ENCODE measurements around the gene TLE5. TPM values are rescaled to one million over a fixed set of nuclear protein-coding genes. Genes with fewer than 3 reads are reported as not detected.

Gene TLE5
- total and polyA plus RNA-seq, 2 of the 4 experiments (the other 2 are of a cell fraction) = 119 to 407 TPM

- in situ Hi-C loops (cut with MboI; ENCODE audit: low sequenced_read_pairs) = no loop called here
- H3K4me2 ChIP-seq (ENCODE audit: low read depth, low read length) = peak overlapping the region; percentile 90
- TF ChIP-seq FOS (IDR thresholded peaks at IDR 0.05; ENCODE audit: low read depth, low read length) = no peak
- peak; percentile 44; the same call in 1 of the 2 replicates for TF ChIP-seq MAZ (IDR thresholded peaks at IDR 0.05; ENCODE audit: borderline replicate concordance, low read depth, low read length)
- TF ChIP-seq CHD1 (IDR thresholded peaks at IDR 0.05; ENCODE audit: low read depth, low read length) = no peak
- TF ChIP-seq MXI1 (IDR thresholded peaks at IDR 0.05; ENCODE audit: borderline replicate concordance, low read depth, low read length) = peak; percentile 26; the same call in 1 of the 2 replicates
- no peak for TF ChIP-seq POLR2A (IDR thresholded peaks at IDR 0.05; ENCODE audit: low read depth, low read length)
- no peak for TF ChIP-seq MAFK (IDR thresholded peaks at IDR 0.05; ENCODE audit: low read depth, low read length)
- no peak for TF ChIP-seq NFE2L2 (IDR thresholded peaks at IDR 0.05; ENCODE audit: low read depth, low read length)
- TF ChIP-seq RAD21 (IDR thresholded peaks at IDR 0.05; ENCODE audit: low read length) = peak; percentile 77
- TF ChIP-seq CEBPB (IDR thresholded peaks at IDR 0.05; ENCODE audit: low read depth, low read length) = no peak
- TF ChIP-seq RFX5 (IDR thresholded peaks at IDR 0.05; ENCODE audit: low read depth, low read length) = no peak
- TF ChIP-seq RCOR1 (IDR thresholded peaks at IDR 0.05; ENCODE audit: insufficient replicate concordance, low read length) = no peak
- no peak for TF ChIP-seq ELK1 (IDR thresholded peaks at IDR 0.05; ENCODE audit: borderline replicate concordance, low read depth, low read length)
- TF ChIP-seq BHLHE40 (IDR thresholded peaks at IDR 0.05; ENCODE audit: low read depth, low read length) = peak; percentile 71
- TF ChIP-seq USF2 (IDR thresholded peaks at IDR 0.05; ENCODE audit: low read depth, low read length) = no peak; the same call in 1 of the 2 replicates
Measured at GRCh38 chr19:3075605-3076431, 13.5 kb upstream of the TLE5 start.

More at GRCh38 chr19:3075605-3076431, 13.5 kb upstream of the TLE5 start:
- no peak overlapping the region for H2BK20ac ChIP-seq (ENCODE audit: low read depth, low read length)
- ChIA-PET POLR2A (ENCODE audit: unreplicated experiment) (no interaction called here), CTCF (interaction anchor here (0.6 to 0.8 kb wide), 4 partner anchors 12 to 86 kb away, joined by 3 to 5 read pairs (median 4); no protein-coding TSS in a partner anchor)
- H2BK120ac ChIP-seq (ENCODE audit: low read depth, low read length) = no peak overlapping the region
- intact Hi-C loops (cut with micrococcal nuclease) (loop anchor here (1.0 kb wide), 1 partner anchor 87 kb away; no protein-coding TSS in a partner anchor), dilution Hi-C loops (cut with HindIII; ENCODE audit: low sequenced_read_pairs, unreplicated experiment) (no loop called here)
- H4K8ac ChIP-seq (ENCODE audit: low read depth in 2 of 2, low read length in 2 of 2) = peak overlapping the region in 1 of 2 experiments; percentile 79; a peak in 1 of 4 replicates
- no peak overlapping the region for H2BK15ac ChIP-seq (ENCODE audit: low read depth, low read length)
- WGBS, 2 experiments (ENCODE audit: extremely low coverage in 2 of 2, insufficient read length in 1 of 2) = 4% methylated on average over 20 of the region's 41 CpGs; no CpG with 5 or more reads in 1 of the 2 experiments
- H3K14ac ChIP-seq (replicated peaks; ENCODE audit: low read depth, low read length) = no peak overlapping the region; the same call in 1 of the 2 replicates
- H4K20me1 ChIP-seq (ENCODE audit: insufficient read depth, low read length) = no peaks in the 10 kb centered on the region
- H3K4me3 ChIP-seq (ENCODE audit: insufficient read depth, low read depth, low read length) = peak overlapping the region; percentile 20; the same call in 1 of the 2 replicates
- H2AFZ ChIP-seq (replicated peaks; ENCODE audit: low read length, poor library complexity) = peak overlapping the region; percentile 91
- no peak overlapping the region; the same call in 1 of the 2 replicates for H4K91ac ChIP-seq (ENCODE audit: insufficient read depth, low read depth, low read length)
- H3K27me3 ChIP-seq (ENCODE audit: control insufficient read depth, insufficient read depth, low read length) = no peaks in the 10 kb centered on the region
- no peak overlapping the region for H2AK9ac ChIP-seq (replicated peaks; ENCODE audit: low read depth, low read length, poor library complexity)
- no peak overlapping the region for H3K18ac ChIP-seq (ENCODE audit: low read depth, low read length)
- no peaks in the 10 kb centered on the region for H3K36me3 ChIP-seq (ENCODE audit: control insufficient read depth, insufficient read depth, low read length)
- no peak overlapping the region for H2BK5ac ChIP-seq (ENCODE audit: low read depth, low read length, poor library complexity, severe bottlenecking)
- H3K9ac ChIP-seq (ENCODE audit: low read depth, low read length) = no peak overlapping the region
- no peak overlapping the region for H3K27ac ChIP-seq (ENCODE audit: insufficient read depth, low read length)
- H3K23ac ChIP-seq (ENCODE audit: low read depth, low read length) = no peak overlapping the region
- no peaks in the 10 kb centered on the region for H3K9me1 ChIP-seq (ENCODE audit: insufficient read depth, low read length)
- no peak overlapping the region for H4K5ac ChIP-seq (ENCODE audit: low read depth, low read length)
- ATAC-seq (ENCODE audit: low read depth) (peak; percentile 75), DNase-seq (no peak)
- no peaks in the 10 kb centered on the region for H3K79me1 ChIP-seq (ENCODE audit: low read depth in 1 of 2, low read length in 2 of 2)
- BruUV-seq (replicated peaks) = no TSS peak
- no peak overlapping the region for H2AK5ac ChIP-seq (ENCODE audit: low read depth, low read length)
- no peak overlapping the region for H3K56ac ChIP-seq (ENCODE audit: extremely low read depth, insufficient read depth, low read length)
- H3K4me1 ChIP-seq (ENCODE audit: control insufficient read depth, insufficient read depth, low read length) = peaks cover 3% of the 10 kb centered on the region; the same call in 1 of the 2 replicates
- no peaks in the 10 kb centered on the region for H3K9me3 ChIP-seq (ENCODE audit: control insufficient read depth, insufficient read depth, low read length)
- no peak overlapping the region for H3K4ac ChIP-seq (ENCODE audit: low read depth, low read length)

Measured in IMR-90 (cell line).